Heart right ventricle (tissue), 16 donors: Measurements from ENCODE around the gene ADAMTS17. TPM values are rescaled to one million over a fixed set of nuclear protein-coding genes. Genes with fewer than 3 reads are reported as not detected.

ENCODE experiments used
- ATAC-seq, 8 donors: fragments of 200-7000 bp; cut with Tn5 transposase; one replicate each; pipeline ENCODE4 v1.9.1; 2020; ENCODE audit warnings: mild to moderate bottlenecking in 8 of 8, moderate library complexity in 8 of 8, moderate number of reproducible peaks in 1 of 8
- DNase-seq, 2 donors: peaks; one replicate each; pipeline ENCODE4 v3.0.0-alpha.2; 2020
- H3K27ac ChIP-seq, 10 donors: fragments of 200-600 bp; sonication (generic) in 2 of 10; one replicate each; pipeline versions ENCODE4 v1.5.0 to v1.8.0; 2020 to 2022; ENCODE audit warnings: mild to moderate bottlenecking in 3 of 10
- H3K27me3 ChIP-seq, 7 donors: fragments of 200-600 bp; one replicate each; pipeline ENCODE4 v1.8.0; 2021 to 2022; ENCODE audit warnings: mild to moderate bottlenecking in 2 of 7
- H3K36me3 ChIP-seq, 9 donors: fragments of 200-600 bp; sonication (generic) in 1 of 9; one replicate each; pipeline versions ENCODE4 v1.5.0 to v1.8.0; 2020 to 2022; ENCODE audit warnings: mild to moderate bottlenecking in 2 of 9
- H3K4me1 ChIP-seq, 9 donors: fragments of 200-600 bp; sonication (generic) in 1 of 9; one replicate each; pipeline versions ENCODE4 v1.5.0 to v1.8.0; 2020 to 2022; ENCODE audit warnings: mild to moderate bottlenecking in 4 of 9
- H3K4me3 ChIP-seq, 10 donors: fragments of 200-600 bp; sonication (generic) in 2 of 10; one replicate each; pipeline versions ENCODE4 v1.5.0 to v1.8.0; 2020 to 2022; ENCODE audit warnings: mild to moderate bottlenecking in 7 of 10, moderate library complexity in 2 of 10
- H3K9me3 ChIP-seq, 11 donors: fragments of 200-600 bp in 10 of 11; sonication (generic) in 2 of 11; one replicate each; pipeline versions ENCODE4 v1.5.0 to v1.8.0; 2013 to 2022; ENCODE audit warnings: mild to moderate bottlenecking in 2 of 11, control low read depth in 1 of 11, moderate library complexity in 1 of 11
- WGBS, 2 donors: extraction: QIAGEN DNeasy Blood & Tissue Kit; methylation state at CpG; one replicate each; pipeline ENCODE4 v1.1.7; 2013; ENCODE audit warnings: inconsistent platforms in 1 of 2; 5-methylcytosine and 5-hydroxymethylcytosine counted together
- intact Hi-C, 10 donors: fragments of 100-400 bp; cut with DNase I; formaldehyde crosslinking; loops; one replicate each; pipeline versions ENCODE4 v1.11.1 to v1.14.2; 2022
- polyA plus RNA-seq, 2 donors: library from polyadenylated mRNA; stranded (reverse); fragments of 200-250 nt; gene quantifications; one replicate each; pipeline ENCODE4 v1.2.3, GENCODE V29; 2013
- total RNA-seq, 10 donors: library from RNA; stranded (reverse); fragmentation: NEBNext Ultra II Directional in 3 of 10; extraction: Animal tissue kit (Norgen Biotek cat#: 25700) in 3 of 10; gene quantifications; one replicate each; pipeline versions ENCODE4 v1.2.1 to v1.2.4, GENCODE V29; 2021 to 2023
- TF ChIP-seq, protein P1 (sequence below), 9 donors: fragments of 200-600 bp; sonication (generic) in 2 of 9; IDR thresholded peaks; one replicate each; pipeline versions ENCODE4 v1.5.0 to v1.8.0; 2021 to 2022; ENCODE audit warnings: antibody characterized with exemption in 9 of 9, mild to moderate bottlenecking in 5 of 9, moderate library complexity in 1 of 9
- donor health status: Arrhythmogenic right ventricular cardiomyopathy.
- donor health status: ischemic (EF 13 %, LVEDD 7.1; RV severe dilation, severe dysfunction).
- donor health status: healthy with polysubstance abuse.
- donor health status: DM: no; HTN: yes; CAD: no.
- donor health status: DM: no; HTN: no; CAD: no.
- donor health status: ischemic (EF 25% LVEDD 6.9; RV normal size, moderate dysfunction).
- donor health status: ischemic (EF 25% LVEDD 5.7; RV mildly dilated, moderate dysfunction).
- donor health status: healthy.
- donor health status: DM: yes; HTN: yes; CAD: no.
- donor health status: Ischemic cardiomyopathy.
- donor health status: ischemic (EF 35%, LVEDD 5.7; RV mildly dilated, moderate dysfunction).
- donor health status: nonischemic (EF 11% LVEDD 7.7; RV severe dilation, severe dysfunction).
- donor health status: DM: yes; HTN: yes; CAD: no.
- donor health status: PGD.
- donor health status: ischemic (EF 29% LVEDD 5.4; RV normal size, mild dysfunction).
- donor health status: nonischemic (EF 23%, LVEDD 6.1; RV moderate dilation, normal function).

Gene ADAMTS17
- total and polyA plus RNA-seq, 12 donors: 0.47 to 5.0 (median 1.2) TPM

DNA sequence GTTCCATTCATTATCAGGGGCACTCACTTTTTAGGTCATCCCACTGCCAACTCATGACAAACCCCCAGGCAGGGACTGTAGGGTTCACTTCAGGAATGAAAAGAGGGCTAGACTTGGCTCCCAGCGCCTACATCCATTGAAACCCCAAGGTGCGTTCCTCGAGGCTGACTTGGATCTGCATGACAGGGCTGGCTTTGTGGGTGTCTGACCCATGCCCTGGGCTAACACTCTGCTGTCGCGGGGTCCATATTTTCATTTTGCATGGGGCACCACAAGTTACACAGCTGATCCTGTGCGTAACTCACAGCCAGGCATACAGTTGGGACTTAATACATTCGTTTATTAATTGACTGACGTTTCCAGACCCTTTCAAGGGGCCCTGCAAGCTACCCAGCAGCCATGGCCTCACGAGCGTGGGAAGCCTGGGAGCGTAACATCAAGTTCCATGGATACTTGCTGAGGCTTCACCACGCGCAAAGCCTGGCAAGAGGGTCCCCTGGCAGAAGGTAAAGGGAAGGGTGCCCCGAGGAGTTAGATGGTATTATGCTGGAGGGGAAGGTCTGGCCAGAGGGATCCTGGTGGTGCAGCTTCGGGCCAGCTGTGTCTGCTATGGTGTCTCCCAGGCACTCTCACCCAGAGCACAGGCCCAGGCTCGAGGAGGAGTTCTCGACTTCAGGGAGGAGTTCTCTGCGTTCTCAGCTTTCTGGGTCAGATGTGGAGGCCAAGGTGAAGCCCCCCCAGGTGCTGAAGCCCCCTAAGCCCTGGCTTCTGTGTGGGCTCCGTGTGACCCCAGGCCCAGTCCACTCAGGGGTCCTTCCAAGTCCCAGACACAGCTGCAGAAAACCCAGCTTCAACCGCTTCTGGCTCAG lies 85.4 kb downstream of the ADAMTS17 start:
- WGBS, 2 donors: 89 to 93% methylated on average over 20 of the region's 20 CpGs
- DNase-seq (no peak), ATAC-seq (no peak)
- Histone ChIP-seq H3K27ac (no peak overlapping the region), H3K27me3 (no peaks in the 10 kb centered on the region), H3K4me1 (no peaks in the 10 kb centered on the region), H3K36me3 (no peaks in the 10 kb centered on the region), H3K9me3 (no peaks in the 10 kb centered on the region), H3K4me3 (no peak overlapping the region)
- TF ChIP-seq, protein P1, sequence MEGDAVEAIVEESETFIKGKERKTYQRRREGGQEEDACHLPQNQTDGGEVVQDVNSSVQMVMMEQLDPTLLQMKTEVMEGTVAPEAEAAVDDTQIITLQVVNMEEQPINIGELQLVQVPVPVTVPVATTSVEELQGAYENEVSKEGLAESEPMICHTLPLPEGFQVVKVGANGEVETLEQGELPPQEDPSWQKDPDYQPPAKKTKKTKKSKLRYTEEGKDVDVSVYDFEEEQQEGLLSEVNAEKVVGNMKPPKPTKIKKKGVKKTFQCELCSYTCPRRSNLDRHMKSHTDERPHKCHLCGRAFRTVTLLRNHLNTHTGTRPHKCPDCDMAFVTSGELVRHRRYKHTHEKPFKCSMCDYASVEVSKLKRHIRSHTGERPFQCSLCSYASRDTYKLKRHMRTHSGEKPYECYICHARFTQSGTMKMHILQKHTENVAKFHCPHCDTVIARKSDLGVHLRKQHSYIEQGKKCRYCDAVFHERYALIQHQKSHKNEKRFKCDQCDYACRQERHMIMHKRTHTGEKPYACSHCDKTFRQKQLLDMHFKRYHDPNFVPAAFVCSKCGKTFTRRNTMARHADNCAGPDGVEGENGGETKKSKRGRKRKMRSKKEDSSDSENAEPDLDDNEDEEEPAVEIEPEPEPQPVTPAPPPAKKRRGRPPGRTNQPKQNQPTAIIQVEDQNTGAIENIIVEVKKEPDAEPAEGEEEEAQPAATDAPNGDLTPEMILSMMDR (IDR thresholded peaks at IDR 0.05): no peak
- intact Hi-C loops: loop anchor here in 1 of 10 donors (10.0 kb wide), 1 partner anchor 1262 kb away; no protein-coding TSS in a partner anchor

DNA sequence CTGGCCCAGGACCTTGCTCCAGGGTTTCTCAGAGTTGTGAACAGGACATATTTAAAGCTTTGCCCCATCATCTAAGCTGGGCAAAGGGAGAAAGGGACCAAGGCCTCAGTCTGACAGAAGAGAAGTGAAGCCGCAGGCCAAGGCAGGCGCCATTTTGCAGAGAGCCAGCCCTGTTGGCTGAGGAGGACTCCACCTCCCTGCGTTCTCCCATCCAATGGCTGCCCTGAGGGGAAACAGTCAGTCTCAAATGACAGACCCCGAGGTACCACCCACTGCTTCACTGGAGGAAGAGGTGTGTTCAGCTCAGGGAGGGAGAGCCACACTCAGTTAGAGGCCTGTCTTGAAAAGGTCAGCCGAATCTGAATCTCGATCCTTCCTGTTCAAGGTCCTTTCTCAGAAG lies 86.1 kb downstream of the ADAMTS17 start:
- WGBS, 2 donors: 88 to 94% methylated on average over 6 of the region's 6 CpGs
- H3K4me1 ChIP-seq: no peaks in the 10 kb centered on the region
- no peaks in the 10 kb centered on the region for H3K9me3 ChIP-seq
- no peak for ATAC-seq
- TF ChIP-seq, protein P1 (IDR thresholded peaks at IDR 0.05): no peak
- no peak overlapping the region for H3K4me3 ChIP-seq
- H3K27ac ChIP-seq: no peak overlapping the region
- no peaks in the 10 kb centered on the region for H3K36me3 ChIP-seq
- DNase-seq: no peak
- intact Hi-C loops: loop anchor here in 1 of 10 donors (10.0 kb wide), 1 partner anchor 1261 kb away; no protein-coding TSS in a partner anchor
- no peaks in the 10 kb centered on the region for H3K27me3 ChIP-seq

DNA sequence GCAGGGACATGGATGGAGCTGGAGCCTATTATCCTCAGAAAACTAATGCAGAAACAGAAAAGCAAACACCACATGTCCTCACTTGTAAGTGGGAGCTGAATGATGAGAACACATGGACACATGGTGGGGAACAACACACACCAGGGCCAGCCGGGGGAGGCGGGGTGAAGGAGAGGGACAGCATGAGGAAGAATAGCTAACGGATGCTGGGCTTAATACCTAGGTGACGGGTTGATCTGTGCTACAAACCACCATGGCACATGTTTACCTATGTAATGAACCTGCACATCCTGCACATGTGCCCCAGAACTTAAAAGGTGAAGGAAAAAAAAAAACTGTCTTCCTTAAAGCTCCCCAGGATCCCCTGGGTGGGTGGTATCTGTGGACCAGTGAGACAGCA lies 87.1 kb downstream of the ADAMTS17 start:
- intact Hi-C loops: loop anchor here in 1 of 10 donors (10.0 kb wide), 1 partner anchor 1260 kb away; no protein-coding TSS in a partner anchor
- H3K27me3 ChIP-seq: no peaks in the 10 kb centered on the region
- no peak for DNase-seq
- H3K4me3 ChIP-seq: no peak overlapping the region
- no peaks in the 10 kb centered on the region for H3K9me3 ChIP-seq
- no peak for ATAC-seq
- WGBS, 2 donors: 80 to 95% methylated on average over 4 of the region's 4 CpGs
- H3K27ac ChIP-seq: no peak overlapping the region
- TF ChIP-seq, protein P1 (IDR thresholded peaks at IDR 0.05): no peak
- no peaks in the 10 kb centered on the region for H3K36me3 ChIP-seq
- H3K4me1 ChIP-seq: no peaks in the 10 kb centered on the region

DNA sequence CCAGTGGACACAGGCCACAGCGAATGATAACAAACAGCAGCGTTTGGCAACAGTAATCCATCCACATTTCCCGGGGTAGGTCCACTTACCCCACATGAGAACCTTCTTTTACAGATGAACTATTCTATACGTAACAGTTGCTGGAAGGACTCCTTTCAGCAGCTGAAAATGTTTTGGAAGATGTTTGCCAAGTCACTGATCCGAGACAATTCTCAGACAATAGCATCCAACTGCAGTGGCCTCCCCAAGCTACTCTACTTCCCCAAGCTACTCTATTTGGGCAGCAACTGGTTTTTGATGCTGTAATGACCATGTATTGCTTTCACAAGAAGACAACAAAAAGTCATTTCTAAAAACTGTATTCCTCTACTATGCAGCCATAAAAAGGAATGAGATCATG lies 87.5 kb downstream of the ADAMTS17 start:
- no peak for DNase-seq
- Histone ChIP-seq H3K36me3 (no peaks in the 10 kb centered on the region), H3K4me3 (no peak overlapping the region), H3K4me1 (peaks cover 0 to 3% (median 0%) of the 10 kb centered on the region in 9 donors), H3K9me3 (no peaks in the 10 kb centered on the region), H3K27me3 (no peaks in the 10 kb centered on the region), H3K27ac (no peak overlapping the region)
- intact Hi-C loops: loop anchor here in 1 of 10 donors (10.0 kb wide), 1 partner anchor 1259 kb away; no protein-coding TSS in a partner anchor
- 65 to 80% methylated on average over 5 of the region's 5 CpGs for WGBS, 2 donors
- TF ChIP-seq, protein P1 (IDR thresholded peaks at IDR 0.05): no peak
- ATAC-seq: no peak
